ENCODE data around the gene TNRC6B.

The TNRC6B gene

GRCh38 chr22:40256516-40256915 is 78.8 kb downstream of the TNRC6B start:
- Histone ChIP-seq H3K4me2 (ENCODE audit: low read depth, low read length) (no peak overlapping the region), H3K27ac (ENCODE audit: low read length) (no peak overlapping the region), H3K79me2 (ENCODE audit: low read length) (peaks cover 26% of the 10 kb centered on the region), H3K27me3 (replicated peaks; ENCODE audit: insufficient read depth, low read length) (no peaks in the 10 kb centered on the region), H3K9me3 (replicated peaks; ENCODE audit: insufficient read depth, low read length) (no peaks in the 10 kb centered on the region), H3K9ac (ENCODE audit: low read length) (no peak overlapping the region), H2AFZ (ENCODE audit: low read length) (no peak overlapping the region), H3K4me1 (ENCODE audit: low read length) (no peaks in the 10 kb centered on the region), H4K20me1 (ENCODE audit: insufficient read depth, low read length) (no peaks in the 10 kb centered on the region; the same call in 1 of the 2 replicates), H3F3A (ENCODE audit: insufficient read depth, low read length) (no peaks in the 10 kb centered on the region), H3K9me2 (replicated peaks; ENCODE audit: insufficient read depth, low read length) (no peaks in the 10 kb centered on the region), H3K4me3 (ENCODE audit: low read length) (no peak overlapping the region), H3K36me3 (replicated peaks; ENCODE audit: insufficient read depth, low read length) (no peaks in the 10 kb centered on the region)
- no peak for DNase-seq
- TF ChIP-seq EZH2 (optimal IDR thresholded peaks at IDR 0.05; ENCODE audit: low read depth, low read length) (no peak), EZH2phosphoT487 (IDR thresholded peaks at IDR 0.05; ENCODE audit: low read length) (no peak)
- TF ChIP-seq, protein P1, sequence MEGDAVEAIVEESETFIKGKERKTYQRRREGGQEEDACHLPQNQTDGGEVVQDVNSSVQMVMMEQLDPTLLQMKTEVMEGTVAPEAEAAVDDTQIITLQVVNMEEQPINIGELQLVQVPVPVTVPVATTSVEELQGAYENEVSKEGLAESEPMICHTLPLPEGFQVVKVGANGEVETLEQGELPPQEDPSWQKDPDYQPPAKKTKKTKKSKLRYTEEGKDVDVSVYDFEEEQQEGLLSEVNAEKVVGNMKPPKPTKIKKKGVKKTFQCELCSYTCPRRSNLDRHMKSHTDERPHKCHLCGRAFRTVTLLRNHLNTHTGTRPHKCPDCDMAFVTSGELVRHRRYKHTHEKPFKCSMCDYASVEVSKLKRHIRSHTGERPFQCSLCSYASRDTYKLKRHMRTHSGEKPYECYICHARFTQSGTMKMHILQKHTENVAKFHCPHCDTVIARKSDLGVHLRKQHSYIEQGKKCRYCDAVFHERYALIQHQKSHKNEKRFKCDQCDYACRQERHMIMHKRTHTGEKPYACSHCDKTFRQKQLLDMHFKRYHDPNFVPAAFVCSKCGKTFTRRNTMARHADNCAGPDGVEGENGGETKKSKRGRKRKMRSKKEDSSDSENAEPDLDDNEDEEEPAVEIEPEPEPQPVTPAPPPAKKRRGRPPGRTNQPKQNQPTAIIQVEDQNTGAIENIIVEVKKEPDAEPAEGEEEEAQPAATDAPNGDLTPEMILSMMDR (IDR thresholded peaks at IDR 0.05; ENCODE audit: low read length) = no peak

- H2AFZ ChIP-seq (ENCODE audit: low read length) = no peak overlapping the region
- no peaks in the 10 kb centered on the region for H3K4me1 ChIP-seq (ENCODE audit: low read length)
- no peak overlapping the region for H3K4me3 ChIP-seq (ENCODE audit: low read length)
- no peaks in the 10 kb centered on the region; the same call in 1 of the 2 replicates for H4K20me1 ChIP-seq (ENCODE audit: insufficient read depth, low read length)
- TF ChIP-seq EZH2 (optimal IDR thresholded peaks at IDR 0.05; ENCODE audit: low read depth, low read length) (no peak), EZH2phosphoT487 (IDR thresholded peaks at IDR 0.05; ENCODE audit: low read length) (no peak)
- TF ChIP-seq, protein P1 (IDR thresholded peaks at IDR 0.05; ENCODE audit: low read length) = no peak
- H3K9me2 ChIP-seq (replicated peaks; ENCODE audit: insufficient read depth, low read length) = no peaks in the 10 kb centered on the region
- H3K4me2 ChIP-seq (ENCODE audit: low read depth, low read length) = no peak overlapping the region
- H3K27me3 ChIP-seq (replicated peaks; ENCODE audit: insufficient read depth, low read length) = no peaks in the 10 kb centered on the region
- no peaks in the 10 kb centered on the region for H3F3A ChIP-seq (ENCODE audit: insufficient read depth, low read length)
- peaks cover 30% of the 10 kb centered on the region for H3K79me2 ChIP-seq (ENCODE audit: low read length)
- H3K9ac ChIP-seq (ENCODE audit: low read length) = no peak overlapping the region
- DNase-seq = no peak
- H3K9me3 ChIP-seq (replicated peaks; ENCODE audit: insufficient read depth, low read length) = no peaks in the 10 kb centered on the region
- no peaks in the 10 kb centered on the region for H3K36me3 ChIP-seq (replicated peaks; ENCODE audit: insufficient read depth, low read length)
- H3K27ac ChIP-seq (ENCODE audit: low read length) = no peak overlapping the region
Measured at GRCh38 chr22:40258017-40258416, 80.3 kb downstream of the TNRC6B start.

- no peaks in the 10 kb centered on the region for H3K36me3 ChIP-seq (replicated peaks; ENCODE audit: insufficient read depth, low read length)
- H3K4me1 ChIP-seq (ENCODE audit: low read length) = no peaks in the 10 kb centered on the region
- H3K9ac ChIP-seq (ENCODE audit: low read length) = no peak overlapping the region
- no peak overlapping the region for H2AFZ ChIP-seq (ENCODE audit: low read length)
- peaks cover 33% of the 10 kb centered on the region for H3K79me2 ChIP-seq (ENCODE audit: low read length)
- H3K9me3 ChIP-seq (replicated peaks; ENCODE audit: insufficient read depth, low read length) = no peaks in the 10 kb centered on the region
- DNase-seq = no peak
- H3K27me3 ChIP-seq (replicated peaks; ENCODE audit: insufficient read depth, low read length) = no peaks in the 10 kb centered on the region
- H3K27ac ChIP-seq (ENCODE audit: low read length) = no peak overlapping the region
- no peaks in the 10 kb centered on the region for H3K9me2 ChIP-seq (replicated peaks; ENCODE audit: insufficient read depth, low read length)
- no peaks in the 10 kb centered on the region for H3F3A ChIP-seq (ENCODE audit: insufficient read depth, low read length)
- TF ChIP-seq, protein P1 (IDR thresholded peaks at IDR 0.05; ENCODE audit: low read length) = no peak
- TF ChIP-seq EZH2phosphoT487 (IDR thresholded peaks at IDR 0.05; ENCODE audit: low read length) (no peak), EZH2 (optimal IDR thresholded peaks at IDR 0.05; ENCODE audit: low read depth, low read length) (no peak)
- H4K20me1 ChIP-seq (ENCODE audit: insufficient read depth, low read length) = no peaks in the 10 kb centered on the region; the same call in 1 of the 2 replicates
- no peak overlapping the region for H3K4me2 ChIP-seq (ENCODE audit: low read depth, low read length)
- H3K4me3 ChIP-seq (ENCODE audit: low read length) = no peak overlapping the region
Measured at GRCh38 chr22:40258501-40258915, 80.8 kb downstream of the TNRC6B start.
